ENCODE data around the gene PRR14L.

DNA sequence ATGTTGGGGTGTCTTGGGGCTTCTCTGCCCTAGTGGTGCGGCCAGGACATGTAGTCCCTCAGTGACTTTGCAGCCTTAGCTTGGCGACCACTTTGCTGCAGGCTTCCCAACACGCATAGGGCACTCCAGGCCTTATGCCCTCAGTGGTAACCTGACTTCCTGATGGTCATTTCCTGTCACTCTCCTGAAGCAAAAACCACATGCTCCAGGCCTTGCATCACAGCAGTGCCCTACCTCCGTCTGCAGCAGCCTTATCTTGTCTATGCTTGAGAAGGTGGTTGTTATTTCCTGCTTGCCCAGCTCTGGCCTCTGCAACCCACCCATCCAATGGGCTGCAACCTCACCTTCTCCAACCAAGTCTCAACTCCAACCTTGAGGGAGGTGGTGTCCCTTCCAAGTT, 54.5 kb downstream of the PRR14L start:
- TF ChIP-seq, protein P1, sequence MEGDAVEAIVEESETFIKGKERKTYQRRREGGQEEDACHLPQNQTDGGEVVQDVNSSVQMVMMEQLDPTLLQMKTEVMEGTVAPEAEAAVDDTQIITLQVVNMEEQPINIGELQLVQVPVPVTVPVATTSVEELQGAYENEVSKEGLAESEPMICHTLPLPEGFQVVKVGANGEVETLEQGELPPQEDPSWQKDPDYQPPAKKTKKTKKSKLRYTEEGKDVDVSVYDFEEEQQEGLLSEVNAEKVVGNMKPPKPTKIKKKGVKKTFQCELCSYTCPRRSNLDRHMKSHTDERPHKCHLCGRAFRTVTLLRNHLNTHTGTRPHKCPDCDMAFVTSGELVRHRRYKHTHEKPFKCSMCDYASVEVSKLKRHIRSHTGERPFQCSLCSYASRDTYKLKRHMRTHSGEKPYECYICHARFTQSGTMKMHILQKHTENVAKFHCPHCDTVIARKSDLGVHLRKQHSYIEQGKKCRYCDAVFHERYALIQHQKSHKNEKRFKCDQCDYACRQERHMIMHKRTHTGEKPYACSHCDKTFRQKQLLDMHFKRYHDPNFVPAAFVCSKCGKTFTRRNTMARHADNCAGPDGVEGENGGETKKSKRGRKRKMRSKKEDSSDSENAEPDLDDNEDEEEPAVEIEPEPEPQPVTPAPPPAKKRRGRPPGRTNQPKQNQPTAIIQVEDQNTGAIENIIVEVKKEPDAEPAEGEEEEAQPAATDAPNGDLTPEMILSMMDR (IDR thresholded peaks at IDR 0.05; ENCODE audit: low read depth, low read length, missing input control): no peak
- no peak for TF ChIP-seq RAD21 (IDR thresholded peaks at IDR 0.05)
- TF ChIP-seq, protein P2, sequence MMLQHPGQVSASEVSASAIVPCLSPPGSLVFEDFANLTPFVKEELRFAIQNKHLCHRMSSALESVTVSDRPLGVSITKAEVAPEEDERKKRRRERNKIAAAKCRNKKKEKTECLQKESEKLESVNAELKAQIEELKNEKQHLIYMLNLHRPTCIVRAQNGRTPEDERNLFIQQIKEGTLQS (IDR thresholded peaks at IDR 0.05): no peak
